Loucy (cell line): Measurements from ENCODE around the gene RBM20.

Experiments used
- H2AFZ ChIP-seq: fragments of 200-600 bp; sonication (generic); 2 replicates; pipeline ENCODE4 v1.6.0; 2016; ENCODE audit warnings: antibody characterized with exemption, mild to moderate bottlenecking, low read length, moderate library complexity
- H3F3A ChIP-seq: fragments of 200-600 bp; 2 replicates; pipeline ENCODE4 v1.6.0; 2016; ENCODE audit warnings: antibody characterized with exemption, low read depth, mild to moderate bottlenecking
- H3K27me3 ChIP-seq: fragments of 200-600 bp; sonication (generic); 2 replicates; pipeline ENCODE4 v1.6.1; 2014; ENCODE audit warnings: low read length, mild to moderate bottlenecking; ENCODE audit not compliant: insufficient read depth, poor library complexity, severe bottlenecking
- H3K36me3 ChIP-seq: fragments of 200-600 bp; sonication (generic); 2 replicates; pipeline ENCODE4 v1.6.1; 2016; ENCODE audit warnings: low read length; ENCODE audit not compliant: insufficient read depth
- H3K4me1 ChIP-seq: fragments of 200-600 bp; sonication (generic); 2 replicates; pipeline ENCODE4 v1.5.1; 2014; ENCODE audit warnings: low read length, mild to moderate bottlenecking; ENCODE audit not compliant: insufficient read depth, poor library complexity, severe bottlenecking
- H3K4me2 ChIP-seq: fragments of 200-600 bp; sonication (generic); 2 replicates; pipeline ENCODE4 v1.6.0; 2014; ENCODE audit warnings: antibody characterized with exemption, low read length, low read depth, mild to moderate bottlenecking; ENCODE audit not compliant: poor library complexity, severe bottlenecking
- H3K4me3 ChIP-seq: fragments of 200-600 bp; sonication (generic); 2 replicates; pipeline ENCODE4 v1.5.1; 2014; ENCODE audit warnings: low read length, mild to moderate bottlenecking, mixed read lengths; ENCODE audit not compliant: poor library complexity, severe bottlenecking
- H3K79me2 ChIP-seq: fragments of 200-600 bp; sonication (generic); 2 replicates; pipeline ENCODE4 v1.6.1; 2014; ENCODE audit warnings: low read length; ENCODE audit not compliant: insufficient read depth
- H3K9ac ChIP-seq: fragments of 200-600 bp; sonication (generic); 2 replicates; pipeline ENCODE4 v1.6.0; 2014; ENCODE audit warnings: mild to moderate bottlenecking, low read depth, low read length, moderate library complexity; ENCODE audit not compliant: poor library complexity, severe bottlenecking
- H3K9me2 ChIP-seq: fragments of 200-600 bp; sonication (generic); replicated peaks from 2 replicates; pipeline ENCODE4 v1.6.1; 2016; ENCODE audit warnings: low read depth, low read length, mixed read lengths
- H3K9me3 ChIP-seq: fragments of 200-600 bp; sonication (generic); 2 replicates; pipeline ENCODE4 v1.6.1; 2014; ENCODE audit warnings: mild to moderate bottlenecking, antibody characterized with exemption, low read length, low read depth; ENCODE audit not compliant: insufficient read depth
- H4K20me1 ChIP-seq: fragments of 200-600 bp; sonication (generic); 2 replicates; pipeline ENCODE4 v1.6.0; 2014; ENCODE audit warnings: antibody characterized with exemption, low read length, mild to moderate bottlenecking; ENCODE audit not compliant: insufficient read depth, poor library complexity, severe bottlenecking
- EZH2phosphoT487 ChIP-seq: fragments of 200-600 bp; IDR thresholded peaks from 2 replicates; pipeline ENCODE4 v1.6.1; 2018; ENCODE audit warnings: antibody characterized with exemption, mild to moderate bottlenecking, moderate library complexity, borderline replicate concordance
- TF ChIP-seq, protein P1 (sequence below): fragments of 200-600 bp; sonication (generic); conservative IDR thresholded peaks from 2 replicates; pipeline ENCODE4 v1.5.1; 2014; ENCODE audit warnings: mild to moderate bottlenecking, antibody characterized with exemption, low read length

RBM20 gene

DNA sequence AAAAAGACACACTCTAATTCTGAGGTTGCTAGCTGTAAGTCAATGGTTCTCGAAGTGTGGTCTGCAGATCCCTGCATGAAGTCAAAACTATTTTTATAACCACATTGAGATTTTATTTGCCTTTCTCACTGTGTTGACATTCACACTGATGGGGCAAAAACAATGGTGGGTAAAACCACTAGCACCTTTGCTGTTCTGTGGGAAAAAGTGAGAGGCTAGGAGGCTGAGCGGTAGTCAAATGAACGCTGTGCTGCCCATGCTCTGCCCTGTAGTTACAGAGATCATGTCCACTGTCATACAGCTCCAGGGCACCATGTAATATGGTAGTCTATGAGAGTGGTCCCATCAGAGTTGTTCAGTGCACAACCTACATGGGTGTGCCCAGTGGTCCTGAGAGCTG, 206.0 kb downstream of the RBM20 start:
- Histone ChIP-seq H3K9ac (no peak overlapping the region), H3K36me3 (no peaks in the 10 kb centered on the region), H4K20me1 (no peaks in the 10 kb centered on the region), H3K4me3 (no peak overlapping the region), H3K27me3 (no peaks in the 10 kb centered on the region), H3K79me2 (no peaks in the 10 kb centered on the region), H3K4me1 (peaks cover 81% of the 10 kb centered on the region), H3K9me2 (no peaks in the 10 kb centered on the region), H3K9me3 (no peaks in the 10 kb centered on the region), H3K4me2 (peak overlapping the region; percentile 57), H2AFZ (no peak overlapping the region), H3F3A (0 out of 2 replicates have a peak, but pooled peaks cover 5% of the 10 kb centered on the region)
- TF ChIP-seq, protein P1, sequence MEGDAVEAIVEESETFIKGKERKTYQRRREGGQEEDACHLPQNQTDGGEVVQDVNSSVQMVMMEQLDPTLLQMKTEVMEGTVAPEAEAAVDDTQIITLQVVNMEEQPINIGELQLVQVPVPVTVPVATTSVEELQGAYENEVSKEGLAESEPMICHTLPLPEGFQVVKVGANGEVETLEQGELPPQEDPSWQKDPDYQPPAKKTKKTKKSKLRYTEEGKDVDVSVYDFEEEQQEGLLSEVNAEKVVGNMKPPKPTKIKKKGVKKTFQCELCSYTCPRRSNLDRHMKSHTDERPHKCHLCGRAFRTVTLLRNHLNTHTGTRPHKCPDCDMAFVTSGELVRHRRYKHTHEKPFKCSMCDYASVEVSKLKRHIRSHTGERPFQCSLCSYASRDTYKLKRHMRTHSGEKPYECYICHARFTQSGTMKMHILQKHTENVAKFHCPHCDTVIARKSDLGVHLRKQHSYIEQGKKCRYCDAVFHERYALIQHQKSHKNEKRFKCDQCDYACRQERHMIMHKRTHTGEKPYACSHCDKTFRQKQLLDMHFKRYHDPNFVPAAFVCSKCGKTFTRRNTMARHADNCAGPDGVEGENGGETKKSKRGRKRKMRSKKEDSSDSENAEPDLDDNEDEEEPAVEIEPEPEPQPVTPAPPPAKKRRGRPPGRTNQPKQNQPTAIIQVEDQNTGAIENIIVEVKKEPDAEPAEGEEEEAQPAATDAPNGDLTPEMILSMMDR: no peak
- no peak for TF ChIP-seq EZH2phosphoT487

DNA sequence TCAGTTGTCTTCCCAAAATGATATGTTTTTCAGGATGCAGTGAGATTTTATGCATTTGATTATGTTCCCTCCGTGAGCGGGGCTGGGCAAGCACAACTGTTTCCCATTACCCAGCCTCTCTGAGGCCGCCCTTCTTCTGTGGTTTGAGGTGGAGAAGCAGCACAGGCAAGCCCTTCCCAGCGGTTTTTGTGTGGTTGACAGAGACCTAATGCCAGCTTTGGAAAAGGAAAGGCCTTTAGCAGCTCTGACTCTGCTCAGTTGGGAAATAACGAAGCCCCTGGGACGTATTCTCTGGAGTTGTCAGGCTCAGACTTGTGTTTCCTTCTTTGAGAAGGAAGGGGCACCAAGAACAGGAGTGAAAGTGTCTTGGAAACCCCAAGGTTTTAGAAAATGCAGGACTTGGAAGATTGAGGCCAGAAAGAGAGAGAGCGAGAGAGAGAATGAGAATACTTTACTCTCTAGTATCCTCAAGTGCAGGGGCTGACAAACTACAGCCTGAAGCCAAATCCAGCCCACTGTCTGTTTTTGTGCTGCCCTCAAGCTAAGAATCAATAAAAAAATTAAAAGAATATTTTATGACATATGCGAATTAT, 207.0 kb downstream of the RBM20 start:
- H4K20me1 ChIP-seq: no peaks in the 10 kb centered on the region
- H3K4me2 ChIP-seq: peak overlapping the region; percentile 57
- H2AFZ ChIP-seq: 0 out of 2 replicates have a peak overlapping the region, but pooled peaks have one; percentile 13
- H3K9me3 ChIP-seq: no peaks in the 10 kb centered on the region
- no peak for TF ChIP-seq EZH2phosphoT487
- peak overlapping the region; percentile 39 for H3K4me3 ChIP-seq
- H3K4me1 ChIP-seq: peaks cover 75% of the 10 kb centered on the region
- H3K27me3 ChIP-seq: no peaks in the 10 kb centered on the region
- no peaks in the 10 kb centered on the region for H3K9me2 ChIP-seq
- H3K9ac ChIP-seq: peak overlapping the region; percentile 54
- no peaks in the 10 kb centered on the region for H3K36me3 ChIP-seq
- H3K79me2 ChIP-seq: no peaks in the 10 kb centered on the region
- H3F3A ChIP-seq: 0 out of 2 replicates have a peak, but pooled peaks cover 5% of the 10 kb centered on the region

DNA sequence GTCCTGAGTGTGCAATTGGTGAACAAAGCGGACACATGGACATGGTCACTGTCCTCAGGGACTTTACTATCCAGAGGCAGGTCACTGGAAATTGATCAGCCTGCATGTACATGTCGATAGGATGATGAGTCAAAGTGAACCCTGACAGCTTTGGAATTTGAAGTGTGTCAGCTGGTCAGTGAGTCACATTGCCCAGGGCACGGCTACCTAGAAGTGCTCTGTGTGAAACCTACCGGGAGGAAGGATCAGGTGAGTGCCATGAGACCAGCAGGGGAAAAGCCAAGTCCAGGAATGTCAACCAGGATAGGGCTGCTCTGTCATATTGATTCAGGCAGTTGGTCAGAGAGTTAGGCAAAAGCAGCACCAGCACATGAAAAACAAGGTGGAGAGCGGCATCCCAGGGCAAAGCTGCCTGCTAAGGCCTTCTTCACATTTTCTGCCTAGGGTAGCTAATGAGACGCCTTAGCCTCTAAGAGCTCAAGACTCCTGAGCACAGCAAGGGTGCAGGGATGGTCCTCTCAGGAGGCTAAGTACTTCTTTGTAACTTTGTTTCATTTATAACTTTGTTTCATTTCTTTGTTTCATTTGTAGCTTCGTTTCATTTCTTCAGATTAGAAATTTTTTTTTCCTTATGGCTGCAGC, 208.2 kb downstream of the RBM20 start:
- TF ChIP-seq, protein P1: no peak
- TF ChIP-seq EZH2phosphoT487: no peak
- no peaks in the 10 kb centered on the region for H3K9me3 ChIP-seq
- no peaks in the 10 kb centered on the region for H3K27me3 ChIP-seq
- no peaks in the 10 kb centered on the region for H3K36me3 ChIP-seq
- H3K4me2 ChIP-seq: no peak overlapping the region
- no peaks in the 10 kb centered on the region for H3K9me2 ChIP-seq
- H4K20me1 ChIP-seq: no peaks in the 10 kb centered on the region
- peaks cover 66% of the 10 kb centered on the region for H3K4me1 ChIP-seq
- H2AFZ ChIP-seq: no peak overlapping the region
- no peak overlapping the region for H3K4me3 ChIP-seq
- H3F3A ChIP-seq: peaks cover 7% of the 10 kb centered on the region; the same call in 1 of the 2 replicates
- no peaks in the 10 kb centered on the region for H3K79me2 ChIP-seq
- peak overlapping the region; percentile 25 for H3K9ac ChIP-seq
